HG03439 (cell line): ENCODE measurements around the gene GORASP2.

Source experiments
- ATAC-seq: cut with Tn5 transposase; IDR thresholded peaks from one replicate; pipeline ENCODE4 v1.9.1; 2021; ENCODE audit warnings: mild to moderate bottlenecking, moderate library complexity; ENCODE audit not compliant: unreplicated experiment

GORASP2 gene

GRCh38 chr2:170922634-170923494, 6.2 kb upstream of the GORASP2 start:
- ATAC-seq, result no peak

- no peak for ATAC-seq
These were observed 5.3 kb upstream of the GORASP2 start for GRCh38 chr2:170923799-170924198.

GRCh38 chr2:170924969-170925368, 4.1 kb upstream of the GORASP2 start:
- no peak for ATAC-seq

DNA sequence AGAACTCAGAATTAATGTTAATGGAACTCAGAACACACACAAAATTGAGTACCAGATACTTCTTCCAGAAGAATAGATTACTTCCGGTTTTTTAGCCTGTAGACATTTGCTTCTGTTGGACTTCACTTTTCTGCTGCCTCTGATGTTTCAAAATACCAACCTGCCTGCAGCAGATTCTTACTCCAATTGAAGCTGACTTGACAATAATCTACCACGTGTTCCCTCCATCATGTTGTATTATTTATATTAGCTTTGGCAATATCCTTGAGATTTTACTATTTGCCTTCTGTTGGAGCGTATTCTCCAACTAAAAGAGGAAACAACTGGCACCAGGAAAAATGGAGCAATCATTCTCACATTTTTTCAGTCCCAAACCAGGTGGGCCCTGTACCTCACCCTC, 3.1 kb upstream of the GORASP2 start:
- ATAC-seq, result no peak

DNA sequence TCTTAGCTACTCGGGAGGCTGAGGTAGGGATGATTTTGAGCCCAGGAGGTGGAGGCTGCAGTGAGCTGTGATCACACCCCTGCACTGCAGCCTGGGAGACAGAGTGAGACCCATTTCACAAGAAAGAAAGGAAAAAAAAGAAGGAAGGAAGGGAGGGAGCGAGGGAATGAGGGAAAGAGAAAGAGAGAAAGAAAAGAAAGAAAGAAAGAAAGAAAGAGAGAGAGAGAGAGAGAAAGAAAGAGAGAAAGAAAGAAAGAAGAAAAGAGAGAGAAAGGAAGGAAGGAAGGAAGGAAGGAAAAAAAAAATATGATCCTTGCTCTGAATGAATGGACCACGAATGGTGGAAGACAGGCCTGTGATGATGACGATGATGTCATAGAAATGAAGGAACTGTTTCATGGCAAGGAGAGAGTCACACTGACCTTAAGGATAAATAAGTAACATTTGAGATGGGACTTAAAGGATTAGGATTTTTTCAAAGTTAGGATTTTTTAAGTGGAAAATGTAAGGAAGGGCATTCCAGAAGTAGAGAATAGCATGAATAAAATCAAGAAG, 2.2 kb upstream of the GORASP2 start:
- ATAC-seq, result no peak

GRCh38 chr2:170928036-170928823, 823 bp upstream of the GORASP2 start:
- no peak for ATAC-seq

- peak; percentile 16 for ATAC-seq
These were observed 615 bp downstream of the GORASP2 start for GRCh38 chr2:170929686-170930050.

DNA sequence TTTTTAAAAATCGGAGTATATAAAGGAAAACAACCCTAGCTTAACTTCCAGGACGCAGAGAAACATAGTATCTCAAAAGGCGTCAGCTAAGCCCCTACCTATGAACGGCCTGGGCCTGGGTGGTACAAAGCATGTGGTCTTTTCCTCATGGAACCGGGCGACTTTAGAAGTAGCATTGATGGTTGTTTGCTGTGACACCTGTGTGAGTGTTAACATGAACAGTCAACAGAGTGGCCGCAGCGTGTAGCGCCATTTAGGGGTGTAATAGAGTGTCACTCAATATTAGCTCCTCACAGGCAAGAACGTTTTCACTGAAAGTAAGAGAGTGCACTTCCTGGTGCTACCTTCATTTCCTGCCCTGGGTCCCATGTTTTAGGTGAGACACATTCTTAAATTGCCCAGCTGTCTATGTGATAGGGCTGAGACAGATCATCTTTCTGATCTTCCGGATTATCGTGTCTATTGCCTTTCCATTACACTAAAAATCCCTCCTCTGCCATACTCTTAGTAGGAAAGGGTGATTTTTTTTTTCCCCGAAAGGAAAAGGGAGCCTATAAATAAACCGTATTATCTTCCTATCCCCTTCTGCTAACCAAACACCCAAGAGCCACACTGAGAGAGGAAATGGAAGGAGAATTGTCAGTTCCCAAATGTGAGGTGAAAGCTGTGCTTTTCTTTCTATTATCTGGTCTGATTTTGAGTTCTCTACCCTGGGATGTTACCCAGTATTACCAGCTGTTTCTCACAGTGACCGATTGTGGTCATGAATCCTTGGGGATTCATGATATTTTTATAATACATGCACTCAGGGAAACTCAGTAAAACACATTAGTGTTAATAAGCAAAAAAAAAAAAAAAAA, 1.3 kb downstream of the GORASP2 start:
- ATAC-seq, result peak; percentile 26

- no peak for ATAC-seq
These were observed 1.9 kb downstream of the GORASP2 start for GRCh38 chr2:170930991-170931266.

- ATAC-seq, result no peak
These were observed 3.1 kb downstream of the GORASP2 start for GRCh38 chr2:170932166-170932565.

DNA sequence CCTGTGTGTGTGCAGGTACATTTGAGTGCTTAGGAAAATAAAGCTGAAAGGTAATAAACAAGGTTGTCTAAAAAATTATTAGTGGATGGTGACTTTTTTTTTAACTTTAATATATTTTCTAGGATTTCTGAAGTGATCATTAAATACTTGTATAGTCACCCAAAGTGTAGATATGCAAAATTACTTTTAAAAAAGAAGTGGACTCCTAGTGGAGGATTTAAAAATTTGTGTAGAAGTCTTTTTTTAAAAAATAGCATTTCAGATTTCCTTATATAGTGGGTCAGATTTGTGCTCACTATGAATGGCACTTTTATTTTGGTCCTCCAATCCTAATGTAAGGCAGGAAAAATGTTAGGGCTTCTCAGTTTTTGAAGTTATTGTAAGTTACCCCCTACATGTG, 3.9 kb downstream of the GORASP2 start:
- ATAC-seq, result no peak

- ATAC-seq, result no peak
These were observed 8.8 kb downstream of the GORASP2 start for GRCh38 chr2:170937709-170938379.

GRCh38 chr2:170940066-170940465, 11.0 kb downstream of the GORASP2 start:
- ATAC-seq, result no peak

- ATAC-seq, result no peak
These were observed 13.6 kb downstream of the GORASP2 start for GRCh38 chr2:170942615-170943014.

GRCh38 chr2:170943041-170943440, 14.0 kb downstream of the GORASP2 start:
- no peak for ATAC-seq

DNA sequence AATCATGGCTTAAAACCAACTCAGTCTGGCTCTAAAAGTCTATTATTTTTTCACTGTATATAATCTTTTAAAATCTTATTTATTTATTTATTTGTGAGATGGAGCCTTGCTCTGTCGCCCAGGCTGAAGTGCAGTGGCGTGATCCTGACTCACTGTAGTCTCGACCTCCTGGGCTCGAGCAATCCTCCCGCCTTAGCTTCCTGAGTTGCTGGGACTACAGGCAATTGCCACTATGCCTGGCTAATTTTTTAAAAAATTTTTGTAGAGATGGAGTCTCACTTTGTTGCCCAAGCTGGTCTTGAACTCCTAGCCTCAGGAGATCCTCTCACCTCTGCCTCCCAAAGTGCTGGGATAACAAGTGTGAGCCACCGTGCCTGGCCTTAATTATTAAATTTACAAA, 14.5 kb downstream of the GORASP2 start:
- ATAC-seq, result no peak

DNA sequence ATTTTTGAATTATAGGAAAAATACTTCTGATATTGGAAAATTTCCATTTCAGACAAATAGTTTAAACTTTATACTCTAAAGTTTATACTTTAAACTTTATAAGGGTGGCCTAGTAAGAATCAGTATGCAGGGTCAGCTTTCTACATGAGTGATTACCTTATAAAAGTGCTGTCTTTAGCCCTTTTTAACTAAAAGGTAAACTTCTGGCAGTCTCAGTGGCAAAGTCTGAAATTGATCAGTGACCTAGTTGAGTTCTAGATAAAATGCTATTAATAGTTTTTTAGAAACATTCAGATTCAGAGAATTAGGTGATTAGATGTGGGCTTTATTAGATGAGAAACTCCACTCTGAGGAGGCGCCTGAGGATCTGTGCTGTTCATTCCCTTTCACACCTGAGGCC, 15.5 kb downstream of the GORASP2 start:
- no peak for ATAC-seq

GRCh38 chr2:170949415-170949814, 20.4 kb downstream of the GORASP2 start:
- ATAC-seq, result no peak

GRCh38 chr2:170950221-170950761, 21.2 kb downstream of the GORASP2 start:
- peak; percentile 80 for ATAC-seq

GRCh38 chr2:170953941-170954340, 24.9 kb downstream of the GORASP2 start:
- no peak for ATAC-seq
